Activated CD8-positive, alpha-beta memory T cell treated with anti-CD3 and anti-CD28 coated beads, Interleukin-2, amount 50 U/mL, for 24 hours (primary cell): ENCODE data around the gene ABCA10.
"Not testable (repeated sequence)": the region's sequence is repeated elsewhere in the genome, so short reads cannot be mapped to it uniquely, and the experiment has no call there.

ENCODE experiments used
- DNase-seq: peaks from one replicate; pipeline ENCODE4 v3.0.0-alpha.2; 2020; ENCODE audit errors: extremely low read depth

The ABCA10 gene

DNA sequence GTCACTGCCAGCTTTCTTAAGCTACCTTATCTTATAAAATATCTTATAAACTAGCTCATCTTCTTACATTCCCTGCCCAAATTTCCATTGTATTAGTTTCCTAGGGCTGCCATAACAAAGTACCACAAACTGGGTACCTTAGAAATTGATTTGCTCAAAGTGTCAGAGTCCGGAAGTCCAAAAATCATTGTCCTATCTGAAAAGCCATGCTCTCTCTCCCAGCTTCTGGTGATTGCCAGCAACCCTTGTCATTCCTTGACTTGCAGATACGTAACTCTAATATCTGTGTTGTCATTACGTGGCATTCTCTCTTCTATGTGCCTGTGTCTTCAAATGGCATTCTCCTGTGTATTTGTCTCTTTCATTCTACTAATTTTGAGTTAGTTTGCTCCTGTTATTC lies 2.3 kb upstream of the ABCA10 start:
- no peak for DNase-seq

DNA sequence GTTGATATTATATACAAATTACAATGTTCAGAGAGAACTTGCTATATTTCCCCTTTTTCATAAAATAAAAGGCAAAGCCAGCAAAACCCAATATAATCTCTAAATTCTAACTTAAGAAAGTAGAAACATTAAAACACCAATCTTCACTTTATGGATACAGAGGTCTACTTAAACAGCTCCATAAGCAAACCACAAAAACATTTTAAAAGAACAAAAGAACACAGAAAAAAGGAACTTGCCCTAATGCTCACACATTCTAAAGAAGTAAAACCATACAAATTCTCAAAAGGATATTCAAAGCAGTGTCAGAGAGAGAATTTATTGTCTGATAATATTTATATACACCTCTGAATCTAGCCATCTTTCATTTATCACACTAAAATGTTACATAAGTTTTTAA lies 606 bp downstream of the ABCA10 start:
- no peak for DNase-seq

DNA sequence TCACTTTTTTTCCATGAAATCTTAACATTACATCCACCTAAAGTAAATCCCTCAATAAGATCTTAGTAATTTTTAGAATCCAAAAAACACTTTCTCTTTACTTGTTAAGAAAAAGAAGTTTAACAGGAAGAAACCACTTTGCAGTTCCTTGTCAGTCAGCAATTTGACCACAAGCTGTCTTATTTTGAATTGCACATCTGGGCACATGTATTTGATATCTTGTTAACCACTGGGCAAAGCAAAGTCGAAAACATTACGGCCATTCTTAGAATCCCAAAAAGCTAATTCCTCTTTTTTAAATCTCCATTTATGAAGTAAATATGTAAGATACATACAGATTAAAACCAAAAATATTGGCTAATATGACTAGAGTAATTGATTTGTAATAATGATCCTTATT lies 1.1 kb downstream of the ABCA10 start:
- no peak for DNase-seq

DNA sequence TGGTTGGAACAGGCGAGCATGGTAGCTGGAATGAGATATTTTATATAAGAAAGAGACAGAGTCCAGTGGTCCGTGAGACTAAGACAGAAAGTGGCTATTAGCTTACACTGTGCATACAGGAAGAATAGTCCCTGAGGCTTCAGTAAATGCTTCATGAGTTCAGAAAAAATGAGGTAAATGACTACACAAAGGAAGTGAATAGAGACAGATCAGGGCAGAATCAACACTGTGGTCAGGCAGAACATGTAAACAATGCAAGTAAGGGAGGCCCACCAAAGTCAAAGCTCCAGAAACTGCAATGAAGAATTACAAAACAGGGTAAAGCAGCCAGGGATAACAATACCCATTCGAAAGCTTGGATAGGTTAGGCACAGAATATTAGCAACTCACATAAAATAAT lies 4.8 kb downstream of the ABCA10 start:
- no peak for DNase-seq

DNA sequence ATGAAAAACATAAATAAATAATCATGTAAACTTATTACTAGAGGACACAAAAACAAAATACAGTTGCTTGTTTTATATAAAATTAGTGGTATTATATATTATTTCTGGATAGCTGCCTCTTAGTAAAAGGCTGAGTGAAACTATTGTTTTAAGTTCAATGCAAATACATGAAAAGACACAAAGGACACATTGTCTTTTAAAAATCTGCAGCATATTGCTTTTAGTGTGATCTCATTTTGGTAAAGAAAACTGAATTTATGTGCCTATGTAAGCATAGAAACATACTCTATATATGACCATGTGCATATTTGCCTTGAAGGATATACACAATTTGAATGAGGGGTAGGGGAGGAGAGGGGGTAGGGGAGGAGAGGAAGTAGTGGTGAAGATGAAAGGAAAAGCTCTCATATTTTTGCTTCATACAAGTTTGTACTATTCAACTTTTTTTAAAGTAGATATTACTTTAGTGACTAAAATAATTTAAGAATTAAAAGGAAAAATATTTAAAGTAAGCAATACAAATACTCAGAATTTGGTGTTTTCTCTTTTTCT lies 5.8 kb downstream of the ABCA10 start:
- DNase-seq = no peak

DNA sequence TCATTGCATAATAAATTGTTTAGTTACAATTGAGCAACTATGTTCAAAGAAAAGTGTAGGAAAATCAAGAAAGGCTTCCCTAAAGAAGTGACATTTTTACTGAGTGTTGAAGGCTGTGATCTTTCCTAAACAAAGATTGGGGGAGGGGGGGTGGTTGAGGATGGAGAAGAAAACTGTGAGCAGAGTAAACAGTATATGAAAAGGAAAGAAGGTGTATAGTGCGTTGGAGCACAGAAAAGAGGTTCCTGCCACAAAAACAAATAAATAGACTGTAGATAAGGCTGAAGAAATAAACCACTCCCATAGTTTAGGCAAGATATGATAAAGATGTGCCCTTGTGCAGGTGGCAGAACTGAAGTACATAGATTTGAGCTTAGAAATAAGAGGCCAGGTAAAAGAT lies 8.5 kb downstream of the ABCA10 start:
- no peak for DNase-seq

DNA sequence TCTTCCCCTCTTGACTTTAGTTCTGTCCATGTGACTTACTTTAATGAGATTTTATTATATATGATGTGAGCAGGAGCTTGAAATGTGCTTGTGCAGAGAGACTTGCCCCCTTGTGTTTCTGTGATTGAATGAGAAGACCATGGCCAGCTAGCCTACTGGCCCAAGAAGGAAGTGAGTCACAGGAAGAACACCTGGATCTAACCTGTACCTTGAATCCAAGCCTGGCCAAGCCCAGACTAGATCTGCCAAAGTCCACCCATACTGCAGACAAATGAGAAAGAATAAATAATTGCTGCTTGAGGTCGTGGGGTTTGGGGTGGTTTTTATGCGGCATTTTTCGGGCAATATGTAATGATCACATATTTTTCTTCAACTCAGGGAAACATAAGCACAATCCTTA lies 9.6 kb downstream of the ABCA10 start:
- no peak for DNase-seq

DNA sequence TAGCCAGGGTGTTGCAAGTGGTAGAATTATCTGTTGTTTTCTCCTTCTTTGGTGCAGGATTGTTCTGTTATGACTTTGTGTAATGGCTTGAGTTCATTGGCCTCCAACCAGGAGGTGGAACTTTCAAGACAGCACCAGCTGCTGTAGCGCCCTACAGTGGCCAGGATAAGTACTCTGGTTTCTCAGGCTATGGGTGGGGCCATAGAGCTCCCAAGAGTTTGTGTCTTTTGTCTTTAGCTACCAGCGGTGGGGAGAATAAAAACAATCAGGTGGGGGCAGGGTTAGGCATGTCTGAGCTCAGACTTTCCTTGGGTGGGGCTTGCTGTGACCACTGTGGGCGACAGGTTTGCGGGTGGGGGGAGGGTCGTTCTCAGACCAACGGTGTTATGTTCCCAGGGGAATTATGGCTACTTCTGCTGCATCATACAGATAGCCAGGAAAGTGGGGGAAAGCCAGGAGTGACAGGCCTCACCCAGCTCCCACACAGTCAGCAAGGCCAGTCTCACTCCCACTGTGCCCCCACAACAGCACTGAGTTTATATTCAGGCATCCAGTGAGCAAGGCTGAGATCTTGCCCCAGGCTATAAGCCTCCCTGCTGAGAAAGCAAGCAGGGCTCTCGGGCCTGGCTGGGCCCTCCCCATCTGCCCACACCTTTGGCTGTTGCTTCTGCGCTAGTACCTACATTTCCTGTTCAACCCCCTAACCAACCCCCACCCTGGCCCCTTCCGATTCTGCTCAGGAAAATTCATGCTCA lies 15.4 kb downstream of the ABCA10 start:
- no peak for DNase-seq

DNA sequence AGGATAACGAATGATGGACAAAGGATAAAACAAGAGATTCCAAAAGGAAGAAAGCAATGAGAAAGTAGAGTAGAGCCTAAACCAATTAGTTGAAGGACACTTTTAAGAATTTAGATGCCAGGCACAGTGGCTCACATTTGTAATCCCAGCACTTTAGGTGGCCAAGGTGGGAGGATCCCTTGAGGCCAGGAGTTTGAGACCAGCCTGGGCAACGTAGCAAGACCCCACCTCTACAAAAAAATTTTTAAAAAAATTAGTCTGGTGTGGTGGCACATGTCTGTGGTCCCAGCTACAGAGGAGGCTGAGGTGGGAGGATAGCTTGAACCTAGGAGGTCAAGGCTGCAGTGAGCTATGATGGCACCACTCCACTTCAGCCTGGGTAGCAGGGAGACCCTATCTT lies 20.0 kb downstream of the ABCA10 start:
- DNase-seq = no peak

DNA sequence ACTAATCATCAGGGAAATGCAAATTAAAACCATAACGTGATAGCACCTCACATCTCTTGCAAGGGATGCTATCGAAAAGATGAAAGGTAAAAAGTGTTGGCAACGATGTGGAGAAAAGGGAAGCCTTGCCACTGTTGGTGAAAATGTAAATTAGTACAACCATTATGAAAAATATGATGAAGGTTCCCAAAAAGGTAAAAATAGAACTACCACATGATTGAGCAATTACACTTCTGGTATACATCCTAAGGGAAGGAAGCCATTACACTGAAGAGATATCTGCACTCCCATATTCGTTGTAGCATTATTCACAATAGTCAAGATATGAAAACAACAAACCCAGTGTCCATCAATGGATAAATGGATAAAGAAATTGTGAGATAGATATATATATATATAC lies 21.5 kb downstream of the ABCA10 start:
- DNase-seq = no peak

DNA sequence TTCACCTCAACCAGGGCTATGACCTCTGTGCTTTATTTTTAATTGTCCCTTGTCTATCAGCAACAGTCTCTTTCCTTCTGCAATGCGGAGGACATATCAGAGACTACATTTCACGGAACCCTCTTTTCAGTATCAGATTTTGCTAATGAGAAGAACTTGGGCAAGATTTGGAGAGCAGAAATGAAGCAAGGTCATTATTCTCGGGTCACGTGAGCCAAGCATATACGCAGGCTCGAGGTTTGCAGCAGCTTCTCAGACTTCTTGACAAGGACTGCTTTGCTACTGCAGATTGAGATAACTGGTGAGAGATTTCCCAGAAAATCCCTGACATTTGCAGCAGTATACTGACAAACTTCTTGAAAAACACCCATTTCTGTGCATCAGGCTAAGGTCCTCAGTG lies 30.4 kb downstream of the ABCA10 start:
- no peak for DNase-seq

DNA sequence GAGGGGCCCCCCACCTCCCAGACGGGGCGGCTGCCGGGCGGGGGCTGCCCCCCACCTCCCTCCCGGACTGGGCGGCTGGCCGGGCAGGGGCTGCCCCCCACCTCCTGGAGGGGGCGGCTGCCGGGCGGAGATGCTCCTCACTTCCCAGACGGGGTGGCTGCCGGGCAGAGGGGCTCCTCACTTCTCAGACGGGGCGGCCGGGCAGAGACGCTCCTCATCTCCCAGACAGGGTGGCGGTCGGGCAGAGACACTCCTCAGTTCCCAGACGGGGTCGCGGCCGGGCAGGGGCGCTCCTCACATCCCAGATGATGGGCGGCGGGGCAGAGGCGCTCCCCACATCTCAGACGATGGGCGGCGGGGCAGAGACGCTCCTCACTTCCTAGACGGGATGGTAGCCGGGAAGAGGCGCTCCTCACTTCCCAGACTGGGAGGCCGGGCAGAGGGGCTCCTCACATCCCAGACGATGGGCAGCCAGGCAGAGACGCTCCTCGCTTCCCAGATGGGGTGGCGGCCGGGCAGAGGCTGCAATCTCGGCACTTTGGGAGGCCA lies 32.4 kb downstream of the ABCA10 start:
- not testable (repeated sequence) for DNase-seq

DNA sequence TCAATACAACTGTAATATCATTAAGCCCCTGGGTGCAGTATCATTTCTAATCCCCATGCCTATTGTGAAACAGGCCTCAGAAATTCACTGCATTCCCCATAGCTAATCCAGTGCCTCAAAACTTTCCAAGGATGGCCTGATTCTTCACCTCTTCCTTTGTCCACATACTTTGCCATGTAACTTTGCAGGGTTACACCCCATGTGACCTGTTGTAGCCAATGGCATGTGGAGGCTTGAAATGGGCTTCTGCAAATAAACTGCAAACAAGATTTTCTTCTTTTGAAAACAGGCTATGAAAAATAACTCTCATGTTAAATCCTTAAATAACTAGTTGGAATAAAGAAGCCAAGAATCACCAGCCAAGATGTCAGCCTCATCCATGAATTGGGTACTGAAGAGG lies 35.9 kb downstream of the ABCA10 start:
- no peak for DNase-seq

DNA sequence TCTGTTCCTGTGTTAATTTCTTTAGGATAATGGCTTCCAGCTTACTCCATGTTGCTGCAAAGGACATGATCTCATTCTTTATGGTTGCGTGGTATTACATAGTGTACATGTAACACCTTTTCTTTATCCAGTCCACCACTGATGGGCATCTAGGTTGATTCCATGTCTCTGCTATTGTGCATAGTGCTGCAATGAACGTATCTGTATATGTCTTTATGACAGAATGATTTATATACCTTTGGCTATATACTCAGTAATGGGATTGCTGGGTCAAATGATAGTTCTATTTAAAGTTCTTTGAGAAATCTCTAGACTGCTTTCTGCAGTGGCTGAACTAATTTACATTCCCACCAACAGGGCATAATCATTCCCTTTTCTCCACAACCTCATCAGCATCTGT lies 39.8 kb downstream of the ABCA10 start:
- no peak for DNase-seq

DNA sequence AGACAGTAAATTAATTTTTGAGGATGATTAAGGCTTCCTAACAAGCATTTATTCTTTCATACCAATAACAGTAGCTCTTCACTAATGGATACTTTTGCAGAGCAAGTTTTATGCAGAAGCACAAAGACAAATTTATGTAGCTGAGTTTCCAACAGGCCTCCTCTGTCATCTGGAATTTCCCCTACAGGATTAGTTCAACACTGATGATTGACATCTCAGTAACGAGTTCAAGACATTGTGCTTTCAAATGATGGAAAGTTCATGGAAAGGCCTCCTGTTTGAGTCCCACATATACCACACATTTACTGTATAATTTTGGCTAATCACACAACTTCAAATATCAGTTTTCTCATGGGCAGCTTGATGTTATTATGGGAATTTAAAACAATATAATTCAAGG lies 40.6 kb downstream of the ABCA10 start:
- DNase-seq = no peak

DNA sequence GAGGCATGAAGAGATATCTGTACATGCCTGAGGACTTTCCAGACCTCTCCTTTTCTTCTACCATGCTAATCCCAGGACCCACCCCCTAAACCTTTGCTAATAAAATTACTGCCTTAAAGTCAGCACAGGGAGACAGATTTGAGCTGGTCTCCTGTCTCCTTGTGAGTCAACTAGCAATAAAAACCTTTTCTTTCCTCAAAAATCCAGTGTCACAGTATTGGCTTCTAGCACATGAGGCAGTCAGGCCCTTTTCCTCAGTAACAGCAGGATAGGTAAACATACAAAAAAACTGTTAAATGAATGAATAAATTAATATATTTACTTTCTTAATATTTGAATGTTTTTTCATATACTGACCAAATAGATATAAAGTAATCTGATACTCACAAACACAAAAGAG lies 41.3 kb downstream of the ABCA10 start:
- no peak for DNase-seq

DNA sequence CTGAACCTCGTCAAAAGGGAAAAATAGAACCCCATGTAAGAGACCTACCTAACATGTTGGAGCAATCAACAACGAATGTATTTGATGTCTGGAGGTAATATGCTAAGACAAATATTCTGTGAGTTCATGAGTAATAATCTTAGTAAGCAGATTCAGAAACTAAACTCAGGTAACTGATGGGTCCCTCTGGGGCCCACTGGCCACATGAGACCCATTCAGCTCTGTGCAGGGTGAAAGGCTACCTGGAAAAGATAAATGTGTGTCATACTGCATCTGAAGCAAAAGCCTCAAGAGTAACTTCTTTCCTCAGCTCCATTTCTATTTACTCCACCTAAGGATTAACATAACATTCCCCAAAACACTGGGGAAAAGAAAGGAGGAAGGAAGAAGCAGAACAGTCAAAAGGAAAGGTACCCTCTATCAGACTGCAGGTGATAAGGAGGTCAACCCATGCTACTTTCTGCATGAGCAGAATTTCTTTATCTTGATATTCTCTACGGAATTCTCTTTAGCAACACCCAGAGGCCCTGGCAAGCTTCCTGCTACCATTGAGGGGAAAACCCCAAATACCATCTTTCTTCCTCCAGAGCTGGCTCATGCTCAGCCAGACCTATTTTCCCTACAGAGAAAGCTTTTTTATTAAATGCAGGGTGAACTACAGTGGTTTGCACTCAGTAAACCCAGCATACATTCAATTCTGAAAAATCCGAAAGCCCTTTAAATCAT lies 49.2 kb downstream of the ABCA10 start:
- DNase-seq = no peak

DNA sequence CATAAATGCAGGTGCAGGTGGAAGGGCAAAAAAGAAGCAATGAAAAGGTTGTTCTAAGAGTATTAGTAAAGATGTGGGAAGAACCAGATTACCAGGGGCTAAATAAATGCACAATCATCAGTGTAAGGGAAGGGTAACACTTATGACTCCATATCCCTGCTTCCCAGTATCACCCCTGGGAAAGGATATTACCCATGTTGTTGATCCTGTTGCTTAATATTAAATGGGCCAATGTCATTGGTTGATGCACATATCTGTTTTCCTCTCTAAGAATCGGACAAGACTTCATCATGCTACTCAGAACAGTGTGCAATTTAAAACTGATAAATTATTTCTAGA lies 52.2 kb downstream of the ABCA10 start:
- no peak for DNase-seq

DNA sequence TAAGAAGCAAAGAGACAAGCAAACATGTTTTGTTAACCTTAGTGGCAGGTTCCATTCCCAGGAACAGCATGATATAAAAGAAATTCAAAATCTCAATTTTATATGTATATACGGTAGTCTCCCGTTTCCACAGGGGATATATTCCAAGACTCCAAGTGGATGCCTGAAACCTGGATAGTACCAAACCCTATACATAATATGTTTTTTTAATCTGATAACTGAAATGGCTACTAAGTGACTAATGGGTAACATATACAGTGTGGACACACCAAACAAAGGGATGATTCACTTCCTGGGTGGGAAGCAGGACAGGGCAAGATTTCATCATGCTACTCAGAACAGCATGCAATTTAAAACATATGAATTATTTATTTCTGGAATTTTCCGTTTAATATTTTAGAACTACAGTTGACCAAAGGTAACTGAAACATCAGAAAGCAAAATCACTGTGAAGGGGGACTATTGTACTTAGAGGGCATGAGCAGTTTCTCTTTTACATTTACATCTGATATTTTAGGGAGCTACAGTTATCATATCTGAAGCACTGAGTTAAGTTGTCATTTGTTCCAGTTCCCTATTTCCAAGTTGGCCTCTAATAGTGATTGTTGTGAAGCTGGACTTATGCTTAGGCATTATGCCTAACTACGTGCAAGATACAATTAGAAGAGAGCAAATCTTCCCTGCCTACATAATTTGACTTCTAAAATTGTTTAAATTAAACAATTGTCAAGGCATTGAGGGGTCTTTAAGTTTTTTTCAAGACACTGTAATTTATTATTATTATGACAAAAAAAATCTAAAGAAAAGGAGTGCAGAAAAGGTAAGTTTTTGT lies 52.8 kb downstream of the ABCA10 start:
- DNase-seq = no peak

DNA sequence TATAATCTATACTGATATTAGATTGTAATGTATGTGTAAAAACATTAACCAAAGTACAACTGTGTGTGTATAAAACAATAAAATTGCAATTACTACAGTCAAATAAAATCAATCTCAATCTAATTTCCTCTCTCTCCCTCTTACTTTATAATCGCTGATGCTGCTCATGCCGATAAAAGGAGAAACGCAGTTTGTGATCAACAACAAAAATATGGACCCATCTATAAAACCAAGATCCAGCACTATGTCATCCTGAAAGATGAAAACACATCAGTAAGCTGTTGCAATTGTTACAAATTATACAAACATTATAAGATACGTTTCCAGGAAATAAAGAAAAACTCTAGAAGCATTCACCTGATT lies 53.4 kb downstream of the ABCA10 start:
- no peak for DNase-seq

DNA sequence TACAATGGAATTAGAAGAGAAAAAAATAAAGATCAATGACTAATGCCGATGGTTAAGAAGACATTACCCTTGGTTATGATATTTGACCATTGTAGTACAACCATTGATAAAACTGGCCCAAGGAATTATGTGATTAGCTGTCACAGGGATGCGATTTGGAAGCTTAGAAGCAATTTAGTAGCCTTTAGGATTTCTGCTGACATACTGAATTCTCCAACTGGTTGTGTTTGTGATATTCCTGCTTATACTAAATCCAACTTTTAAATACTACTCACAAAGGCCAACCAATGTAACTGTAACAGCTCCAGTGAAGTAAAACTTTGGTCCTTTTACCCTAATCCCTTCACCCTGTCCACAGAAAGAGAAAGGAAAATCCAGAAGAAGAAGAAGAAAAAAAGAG lies 55.5 kb downstream of the ABCA10 start:
- DNase-seq = no peak

DNA sequence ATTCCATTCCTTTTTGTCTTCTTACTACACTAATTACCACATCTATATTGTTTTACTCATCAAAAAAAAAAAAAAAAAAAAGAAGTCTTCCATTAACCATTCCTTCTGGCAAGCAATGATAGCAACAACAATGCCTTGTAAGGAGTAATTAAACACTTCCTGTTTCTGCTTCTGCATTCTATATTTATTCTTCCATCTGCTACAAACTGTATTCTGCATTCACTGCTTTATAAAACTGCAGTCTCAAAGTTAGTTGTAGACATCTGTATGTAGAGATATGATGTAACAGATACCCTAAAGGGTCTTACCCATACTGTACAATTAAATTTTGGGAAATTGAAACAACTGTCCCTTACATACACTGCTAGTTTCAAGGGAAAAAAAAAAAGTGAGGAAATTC lies 58.2 kb downstream of the ABCA10 start:
- no peak for DNase-seq
